HepG2 (cell line): Measurements from ENCODE around the gene FAT1. TPM values are rescaled to one million over a fixed set of nuclear protein-coding genes. Genes with fewer than 3 reads are reported as not detected.

Experiments used
- ATAC-seq: fragments of 200-7000 bp; cut with Tn5 transposase; 3 replicates; pipeline ENCODE4 v1.9.1; 2020; ENCODE audit warnings: mild to moderate bottlenecking, moderate library complexity
- BruUV-seq: library from RNA; stranded (reverse); fragments of 400-500 nt; replicated peaks from 2 replicates; lab custom pipeline; 2021; lab: Mats Ljungman, UMichigan
- CTCF ChIA-PET: fragments of 300-600 bp; formaldehyde crosslinking; extraction: SDS; loops from one replicate; lab custom pipeline; 2021; ENCODE audit warnings: low total read pairs, inconsistent platforms, low intra/inter-chr PET ratio; lab: Yijun Ruan, JAX
- POLR2A ChIA-PET: fragments of 350-600 bp; sonication (Branson Sonifier 250); formaldehyde crosslinking; loops from one replicate; lab custom pipeline; 2020; ENCODE audit warnings: antibody characterized with exemption, inconsistent platforms; lab: Yijun Ruan, JAX
- DNase-seq: peaks from one replicate; pipeline ENCODE4 v3.0.0-alpha.2; 2015; ENCODE audit warnings: low spot score
- FAIRE-seq: peaks from 3 replicates; lab custom pipeline; 2011; peaks lifted over from hg19 to GRCh38; lab: Jason Lieb, UNC
- H2AFZ ChIP-seq: one replicate; pipeline ENCODE4 v1.6.1; 2011; ENCODE audit warnings: low read length, inconsistent platforms
- H3K27ac ChIP-seq: fragments of 300-600 bp; 3 replicates; pipeline ENCODE4 v1.8.0; 2011; ENCODE audit warnings: mixed run types, mild to moderate bottlenecking, mixed read lengths, low read length, inconsistent platforms; ENCODE audit not compliant: insufficient read depth; ENCODE audit errors: extremely low read length
- H3K27me3 ChIP-seq, 2 experiments: fragments of 200-600 bp in 1 of 2; 2 replicates in 1 of 2; 3 replicates in 1 of 2; pipeline versions ENCODE4 v1.6.0 to v1.8.0; 2011; ENCODE audit warnings: low read length in 2 of 2, mild to moderate bottlenecking in 2 of 2, moderate library complexity in 2 of 2, inconsistent platforms in 1 of 2; ENCODE audit not compliant: insufficient read depth in 2 of 2, control insufficient read depth in 1 of 2
- H3K36me3 ChIP-seq, 2 experiments: fragments of 200-600 bp in 1 of 2; replicated peaks in 1 of 2; 2 replicates in 1 of 2; 3 replicates in 1 of 2; pipeline versions ENCODE4 v1.5.1 to v1.8.0; 2011; ENCODE audit warnings: low read length in 2 of 2, inconsistent platforms in 1 of 2; ENCODE audit not compliant: insufficient read depth in 2 of 2, control insufficient read depth in 1 of 2
- H3K4me1 ChIP-seq: 2 replicates; pipeline ENCODE4 v1.5.1; 2012; ENCODE audit warnings: low read length, inconsistent platforms; ENCODE audit not compliant: insufficient read depth
- H3K4me2 ChIP-seq: 2 replicates; pipeline ENCODE4 v1.6.0; 2011; ENCODE audit warnings: low read depth, low read length, inconsistent platforms
- H3K4me3 ChIP-seq, 3 experiments: fragments of 200-600 bp in 1 of 3; sonication (generic), shearing (Covaris generic) in 1 of 3; replicated peaks in 1 of 3; 2 replicates each; pipeline ENCODE4 v1.5.1; 2011 to 2016; ENCODE audit warnings: low read length in 3 of 3, inconsistent platforms in 2 of 3, low read depth in 2 of 3, mild to moderate bottlenecking in 2 of 3, control low read depth in 1 of 3, mixed read lengths in 1 of 3; ENCODE audit not compliant: insufficient read depth in 1 of 3
- H3K79me2 ChIP-seq: one replicate; pipeline ENCODE4 v1.6.1; 2011; ENCODE audit warnings: low read length, inconsistent platforms; ENCODE audit not compliant: insufficient read depth
- H3K9ac ChIP-seq: 2 replicates; pipeline ENCODE4 v1.6.0; 2011; ENCODE audit warnings: mild to moderate bottlenecking, low read depth, low read length, inconsistent platforms; ENCODE audit not compliant: insufficient read depth
- H3K9me3 ChIP-seq: 2 replicates; pipeline ENCODE4 v1.5.1; 2012; ENCODE audit warnings: mild to moderate bottlenecking, low read length
- H4K20me1 ChIP-seq: 2 replicates; pipeline ENCODE4 v1.6.0; 2011; ENCODE audit warnings: inconsistent platforms, mild to moderate bottlenecking, low read length, moderate library complexity; ENCODE audit not compliant: insufficient read depth
- ELF1 ChIP-seq: sonication (generic); formaldehyde crosslinking; IDR thresholded peaks from 2 replicates; pipeline ENCODE4 v1.4.0; 2020; ENCODE audit warnings: missing genetic modification reagents
- HNRNPUL1 ChIP-seq: fragments of 200-400 bp; formaldehyde crosslinking; IDR thresholded peaks from 2 replicates; pipeline ENCODE4 v1.6.1; 2017; ENCODE audit warnings: low read depth, mild to moderate bottlenecking, low read length, moderate library complexity
- HOXA3 ChIP-seq: sonication (generic); formaldehyde crosslinking; IDR thresholded peaks from 2 replicates; pipeline ENCODE4 v1.5.0; 2020; ENCODE audit warnings: missing genetic modification reagents
- MAZ ChIP-seq, 2 experiments: sonication (generic) in 1 of 2; formaldehyde crosslinking in 1 of 2; IDR thresholded peaks; 2 replicates each; pipeline versions ENCODE4 v1.5.0 to v1.6.1; 2012 to 2020; ENCODE audit warnings: low read depth in 2 of 2, mild to moderate bottlenecking in 2 of 2, borderline replicate concordance in 1 of 2, improper control_type of control experiment in 1 of 2, low read length in 1 of 2, missing genetic modification reagents in 1 of 2, moderate library complexity in 1 of 2
- MEF2D ChIP-seq: sonication (generic); formaldehyde crosslinking; IDR thresholded peaks from 2 replicates; pipeline ENCODE4 v1.5.1; 2020; ENCODE audit warnings: mild to moderate bottlenecking, missing genetic modification reagents
- RBM39 ChIP-seq: fragments of 200-400 bp; formaldehyde crosslinking; IDR thresholded peaks from one replicate; pipeline ENCODE4 v1.6.1; 2018; ENCODE audit warnings: antibody characterized with exemption, mild to moderate bottlenecking, low read depth, low read length; ENCODE audit not compliant: poor library complexity, severe bottlenecking
- SIX1 ChIP-seq: sonication (generic); formaldehyde crosslinking; IDR thresholded peaks from 2 replicates; pipeline ENCODE4 v1.4.0; 2020; ENCODE audit warnings: missing genetic modification reagents, borderline replicate concordance
- SNAPC2 ChIP-seq: sonication (generic); formaldehyde crosslinking; IDR thresholded peaks from 2 replicates; pipeline ENCODE4 v1.8.1; 2022; ENCODE audit warnings: mild to moderate bottlenecking, missing genetic modification reagents
- ZC3H13 ChIP-seq: sonication (generic); formaldehyde crosslinking; IDR thresholded peaks from 2 replicates; pipeline ENCODE4 v1.8.1; 2023; ENCODE audit warnings: mild to moderate bottlenecking, missing genetic modification reagents, moderate library complexity
- ZNF326 ChIP-seq: sonication (generic); formaldehyde crosslinking; IDR thresholded peaks from 2 replicates; pipeline ENCODE4 v1.4.0; 2020; ENCODE audit warnings: missing genetic modification reagents, borderline replicate concordance
- ZNF333 ChIP-seq: sonication (generic); formaldehyde crosslinking; IDR thresholded peaks from 2 replicates; pipeline ENCODE4 v1.4.0; 2020; ENCODE audit warnings: mild to moderate bottlenecking, missing genetic modification reagents, borderline replicate concordance
- ZNF530 ChIP-seq: sonication (generic); formaldehyde crosslinking; IDR thresholded peaks from 2 replicates; pipeline ENCODE4 v1.5.0; 2020; ENCODE audit warnings: low read depth, mild to moderate bottlenecking, missing genetic modification reagents
- ZNF564 ChIP-seq: sonication (generic); formaldehyde crosslinking; IDR thresholded peaks from 2 replicates; pipeline ENCODE4 v1.8.1; 2023; ENCODE audit warnings: mild to moderate bottlenecking, missing genetic modification reagents
- in situ Hi-C: cut with HindIII; loops from 2 replicates; pipeline ENCODE4 v1.10.0; 2017; ENCODE audit warnings: low pct_unique_long_range_greater_than_20kb; ENCODE audit not compliant: extremely low pct_ligation_motif_present
- intact Hi-C: fragments of 100-400 bp; cut with micrococcal nuclease; formaldehyde crosslinking; loops from one replicate; pipeline ENCODE4 v1.10.0; 2022; ENCODE audit not compliant: unreplicated experiment
- polyA plus RNA-seq, 8 experiments: library from polyadenylated mRNA; depleted of rRNA in 3 of 8; stranded (reverse) in 7 of 8; unstranded in 1 of 8; fragments of >200 nt; fragmentation: Illumina TruSeq in 4 of 8; extraction: Trizol in 4 of 8; gene quantifications; 2 replicates each; pipeline versions ENCODE4 v1.2.1 to v1.2.3, GENCODE V29; 2011 to 2016; ENCODE audit warnings: low read depth in 4 of 8, missing spikeins in 1 of 8, mixed read lengths in 1 of 8; ENCODE audit not compliant: insufficient read depth in 1 of 8
- total RNA-seq, 5 experiments: library from RNA; depleted of rRNA; stranded (reverse); fragments of >200 nt; fragmentation: Illumina TruSeq; extraction: Trizol; gene quantifications; 2 replicates each; pipeline ENCODE4 v1.2.3, GENCODE V29; 2016; ENCODE audit warnings: low read depth in 1 of 5
- TF ChIP-seq, protein P1 (sequence below): sonication (generic); formaldehyde crosslinking; IDR thresholded peaks from 2 replicates; pipeline ENCODE4 v1.4.0; 2020; ENCODE audit warnings: missing genetic modification reagents, borderline replicate concordance
- TF ChIP-seq, protein P2 (sequence below): fragments of 450-650 bp; IDR thresholded peaks from 2 replicates; pipeline ENCODE4 v1.6.1; 2016

Gene FAT1
- total and polyA plus RNA-seq, 2 of the 13 experiments (the other 11 are each of a cell fraction or from before 2014, with no cell fraction given) = 185 to 216 TPM

DNA sequence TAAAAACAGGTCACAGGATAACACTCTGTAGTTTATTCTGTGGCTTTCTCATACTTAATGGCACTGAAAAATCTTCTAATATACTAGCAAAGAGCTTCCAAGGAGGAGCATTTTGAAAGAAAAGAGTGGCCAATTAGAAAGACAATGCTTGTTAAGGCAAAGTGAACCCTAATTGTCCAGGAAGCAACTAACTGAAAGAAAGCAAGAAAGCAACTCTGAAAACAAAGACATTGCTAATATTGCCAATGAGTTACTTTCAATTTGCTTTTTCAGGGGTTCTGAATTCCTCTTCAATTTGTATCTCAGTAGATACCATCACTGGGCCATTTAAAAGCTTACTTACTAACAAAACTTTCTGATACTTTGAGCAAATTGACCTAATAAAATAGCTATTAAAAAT lies 89.8 kb downstream of the FAT1 start:
- intact Hi-C loops = no loop called here
- no peak overlapping the region for H3K4me2 ChIP-seq
- DNase-seq (no peak), ATAC-seq (no peak), FAIRE-seq (no peak)
- no peaks in the 10 kb centered on the region for H4K20me1 ChIP-seq
- POLR2A ChIA-PET = no interaction called here
- no peak overlapping the region for H3K4me3 ChIP-seq
- no peaks in the 10 kb centered on the region for H3K4me1 ChIP-seq
- peaks cover 34 to 90% of the 10 kb centered on the region in 2 experiments for H3K36me3 ChIP-seq
- TF ChIP-seq SIX1 (CRISPR knock-in tag) (no peak), ZNF326 (CRISPR knock-in tag) (no peak), ELF1 (CRISPR knock-in tag) (no peak), HNRNPUL1 (no peak), ZNF530 (CRISPR knock-in tag) (no peak), HOXA3 (no peak), MEF2D (CRISPR knock-in tag) (no peak), RBM39 (no peak), SNAPC2 (CRISPR knock-in tag) (no peak), MAZ (IDR thresholded peaks at IDR 0.05; ENCODE audit: borderline replicate concordance, low read depth, low read length) (no peak), MAZ (CRISPR knock-in tag; IDR thresholded peaks at IDR 0.05; ENCODE audit: low read depth) (no peak), ZNF333 (CRISPR knock-in tag) (no peak), ZNF564 (CRISPR knock-in tag) (no peak), ZC3H13 (CRISPR knock-in tag) (no peak)
- TF ChIP-seq, protein P1, sequence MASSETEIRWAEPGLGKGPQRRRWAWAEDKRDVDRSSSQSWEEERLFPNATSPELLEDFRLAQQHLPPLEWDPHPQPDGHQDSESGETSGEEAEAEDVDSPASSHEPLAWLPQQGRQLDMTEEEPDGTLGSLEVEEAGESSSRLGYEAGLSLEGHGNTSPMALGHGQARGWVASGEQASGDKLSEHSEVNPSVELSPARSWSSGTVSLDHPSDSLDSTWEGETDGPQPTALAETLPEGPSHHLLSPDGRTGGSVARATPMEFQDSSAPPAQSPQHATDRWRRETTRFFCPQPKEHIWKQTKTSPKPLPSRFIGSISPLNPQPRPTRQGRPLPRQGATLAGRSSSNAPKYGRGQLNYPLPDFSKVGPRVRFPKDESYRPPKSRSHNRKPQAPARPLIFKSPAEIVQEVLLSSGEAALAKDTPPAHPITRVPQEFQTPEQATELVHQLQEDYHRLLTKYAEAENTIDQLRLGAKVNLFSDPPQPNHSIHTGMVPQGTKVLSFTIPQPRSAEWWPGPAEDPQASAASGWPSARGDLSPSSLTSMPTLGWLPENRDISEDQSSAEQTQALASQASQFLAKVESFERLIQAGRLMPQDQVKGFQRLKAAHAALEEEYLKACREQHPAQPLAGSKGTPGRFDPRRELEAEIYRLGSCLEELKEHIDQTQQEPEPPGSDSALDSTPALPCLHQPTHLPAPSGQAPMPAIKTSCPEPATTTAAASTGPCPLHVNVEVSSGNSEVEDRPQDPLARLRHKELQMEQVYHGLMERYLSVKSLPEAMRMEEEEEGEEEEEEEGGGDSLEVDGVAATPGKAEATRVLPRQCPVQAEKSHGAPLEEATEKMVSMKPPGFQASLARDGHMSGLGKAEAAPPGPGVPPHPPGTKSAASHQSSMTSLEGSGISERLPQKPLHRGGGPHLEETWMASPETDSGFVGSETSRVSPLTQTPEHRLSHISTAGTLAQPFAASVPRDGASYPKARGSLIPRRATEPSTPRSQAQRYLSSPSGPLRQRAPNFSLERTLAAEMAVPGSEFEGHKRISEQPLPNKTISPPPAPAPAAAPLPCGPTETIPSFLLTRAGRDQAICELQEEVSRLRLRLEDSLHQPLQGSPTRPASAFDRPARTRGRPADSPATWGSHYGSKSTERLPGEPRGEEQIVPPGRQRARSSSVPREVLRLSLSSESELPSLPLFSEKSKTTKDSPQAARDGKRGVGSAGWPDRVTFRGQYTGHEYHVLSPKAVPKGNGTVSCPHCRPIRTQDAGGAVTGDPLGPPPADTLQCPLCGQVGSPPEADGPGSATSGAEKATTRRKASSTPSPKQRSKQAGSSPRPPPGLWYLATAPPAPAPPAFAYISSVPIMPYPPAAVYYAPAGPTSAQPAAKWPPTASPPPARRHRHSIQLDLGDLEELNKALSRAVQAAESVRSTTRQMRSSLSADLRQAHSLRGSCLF (CRISPR knock-in tag) = no peak
- TF ChIP-seq, protein P2, sequence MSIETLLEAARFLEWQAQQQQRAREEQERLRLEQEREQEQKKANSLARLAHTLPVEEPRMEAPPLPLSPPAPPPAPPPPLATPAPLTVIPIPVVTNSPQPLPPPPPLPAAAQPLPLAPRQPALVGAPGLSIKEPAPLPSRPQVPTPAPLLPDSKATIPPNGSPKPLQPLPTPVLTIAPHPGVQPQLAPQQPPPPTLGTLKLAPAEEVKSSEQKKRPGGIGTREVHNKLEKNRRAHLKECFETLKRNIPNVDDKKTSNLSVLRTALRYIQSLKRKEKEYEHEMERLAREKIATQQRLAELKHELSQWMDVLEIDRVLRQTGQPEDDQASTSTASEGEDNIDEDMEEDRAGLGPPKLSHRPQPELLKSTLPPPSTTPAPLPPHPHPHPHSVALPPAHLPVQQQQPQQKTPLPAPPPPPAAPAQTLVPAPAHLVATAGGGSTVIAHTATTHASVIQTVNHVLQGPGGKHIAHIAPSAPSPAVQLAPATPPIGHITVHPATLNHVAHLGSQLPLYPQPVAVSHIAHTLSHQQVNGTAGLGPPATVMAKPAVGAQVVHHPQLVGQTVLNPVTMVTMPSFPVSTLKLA = no peak
- in situ Hi-C loops = no loop called here
- H3K9ac ChIP-seq = no peak overlapping the region
- no peaks in the 10 kb centered on the region for H3K27me3 ChIP-seq
- H3K79me2 ChIP-seq = peaks cover 5% of the 10 kb centered on the region
- H3K9me3 ChIP-seq = no peaks in the 10 kb centered on the region
- CTCF ChIA-PET = no interaction called here
- no TSS peak for BruUV-seq
- H3K27ac ChIP-seq = no peak overlapping the region
- H2AFZ ChIP-seq = no peak overlapping the region
